SU-DHL-6 (cell line): ENCODE measurements around the gene CFAP65.

Source experiments
- H2AFZ ChIP-seq: fragments of 200-600 bp; sonication (generic); 2 replicates; pipeline ENCODE4 v1.6.1; 2014; ENCODE audit warnings: low read depth, mild to moderate bottlenecking, moderate library complexity, mixed read lengths, antibody characterized with exemption, low read length; ENCODE audit not compliant: severe bottlenecking
- H3F3A ChIP-seq: fragments of 200-600 bp; shearing (Covaris generic); 2 replicates; pipeline ENCODE4 v1.6.0; 2016; ENCODE audit warnings: antibody characterized with exemption, mild to moderate bottlenecking; ENCODE audit not compliant: insufficient read depth
- H3K27ac ChIP-seq: fragments of 200-600 bp; sonication (generic); 2 replicates; pipeline ENCODE4 v1.5.1; 2016; ENCODE audit warnings: low read depth, mild to moderate bottlenecking, low read length, moderate library complexity, mixed read lengths
- H3K27me3 ChIP-seq: fragments of 200-600 bp; sonication (generic), shearing (Covaris generic); 2 replicates; pipeline ENCODE4 v1.6.0; 2014; ENCODE audit warnings: mild to moderate bottlenecking, low read length
- H3K36me3 ChIP-seq: fragments of 200-600 bp; sonication (generic); 2 replicates; pipeline ENCODE4 v1.6.1; 2014; ENCODE audit warnings: mild to moderate bottlenecking, low read length, mixed read lengths
- H3K4me2 ChIP-seq: fragments of 300-600, 200-600 bp; shearing (Covaris generic), sonication (generic); 2 replicates; pipeline ENCODE4 v1.6.0; 2014; ENCODE audit warnings: low read length, low read depth, mild to moderate bottlenecking; ENCODE audit not compliant: poor library complexity, severe bottlenecking
- H3K4me3 ChIP-seq: fragments of 200-600 bp; sonication (generic); 2 replicates; pipeline ENCODE4 v1.5.1; 2014; ENCODE audit warnings: antibody characterized with exemption, low read length, mild to moderate bottlenecking, mixed read lengths; ENCODE audit not compliant: insufficient read depth, poor library complexity, severe bottlenecking
- H3K79me2 ChIP-seq: fragments of 200-600 bp; sonication (generic); 2 replicates; pipeline ENCODE4 v1.6.1; 2014; ENCODE audit warnings: mild to moderate bottlenecking, low read length, moderate library complexity; ENCODE audit not compliant: insufficient read depth
- H3K9ac ChIP-seq: fragments of 200-600 bp; sonication (generic); 2 replicates; pipeline ENCODE4 v1.7.0; 2014; ENCODE audit warnings: mild to moderate bottlenecking, low read length
- H3K9me2 ChIP-seq: fragments of 200-600 bp; sonication (generic); replicated peaks from 2 replicates; pipeline ENCODE4 v1.6.1; 2014; ENCODE audit warnings: low read length; ENCODE audit not compliant: insufficient read depth
- H3K9me3 ChIP-seq: fragments of 200-600 bp; sonication (generic); 2 replicates; pipeline ENCODE4 v1.6.1; 2014; ENCODE audit warnings: low read length, mixed read lengths; ENCODE audit not compliant: insufficient read depth
- H4K20me1 ChIP-seq: fragments of 200-600 bp; sonication (generic); 2 replicates; pipeline ENCODE4 v1.6.1; 2014; ENCODE audit warnings: low read depth, mild to moderate bottlenecking, antibody characterized with exemption, low read length, moderate library complexity, mixed read lengths
- CTCF ChIP-seq: fragments of 200-600 bp; sonication (generic); IDR thresholded peaks from one replicate; pipeline ENCODE4 v1.5.1; 2017; ENCODE audit warnings: antibody characterized with exemption, mild to moderate bottlenecking, low read length, moderate library complexity; ENCODE audit not compliant: insufficient read depth, poor library complexity, severe bottlenecking
- EZH2phosphoT487 ChIP-seq: fragments of 200-600 bp; sonication (generic), shearing (Covaris generic); conservative IDR thresholded peaks from 2 replicates; pipeline ENCODE4 v1.6.1; 2018; ENCODE audit warnings: mild to moderate bottlenecking, antibody characterized with exemption, low read length, moderate library complexity, mixed read lengths

CFAP65 gene

GRCh38 chr2:218990612-218991011 lies 50.7 kb downstream of the CFAP65 start:
- no peaks in the 10 kb centered on the region for H4K20me1 ChIP-seq
- no peaks in the 10 kb centered on the region for H3K9me2 ChIP-seq
- H3K27me3 ChIP-seq: no peaks in the 10 kb centered on the region
- H3K4me2 ChIP-seq: no peak overlapping the region
- no peak for TF ChIP-seq EZH2phosphoT487
- TF ChIP-seq CTCF: no peak
- no peaks in the 10 kb centered on the region for H3K36me3 ChIP-seq
- H3K79me2 ChIP-seq: no peaks in the 10 kb centered on the region
- no peaks in the 10 kb centered on the region for H3K9me3 ChIP-seq
- no peaks in the 10 kb centered on the region for H3F3A ChIP-seq
- no peak overlapping the region for H3K4me3 ChIP-seq
- H3K9ac ChIP-seq: no peak overlapping the region
- H3K27ac ChIP-seq: no peak overlapping the region
- H2AFZ ChIP-seq: no peak overlapping the region

GRCh38 chr2:218990052-218990451 lies 51.3 kb downstream of the CFAP65 start:
- no peaks in the 10 kb centered on the region for H3K27me3 ChIP-seq
- no peak for TF ChIP-seq EZH2phosphoT487
- no peak for TF ChIP-seq CTCF
- H3K27ac ChIP-seq: no peak overlapping the region
- no peak overlapping the region for H3K4me3 ChIP-seq
- no peaks in the 10 kb centered on the region for H3K79me2 ChIP-seq
- no peaks in the 10 kb centered on the region for H3K9me2 ChIP-seq
- no peaks in the 10 kb centered on the region for H4K20me1 ChIP-seq
- no peaks in the 10 kb centered on the region for H3F3A ChIP-seq
- H2AFZ ChIP-seq: no peak overlapping the region
- H3K9ac ChIP-seq: no peak overlapping the region
- H3K36me3 ChIP-seq: no peaks in the 10 kb centered on the region
- no peaks in the 10 kb centered on the region for H3K9me3 ChIP-seq
- H3K4me2 ChIP-seq: no peak overlapping the region

- no peak overlapping the region for H3K4me3 ChIP-seq
- H3K27ac ChIP-seq: no peak overlapping the region
- no peaks in the 10 kb centered on the region for H3K9me2 ChIP-seq
- no peaks in the 10 kb centered on the region for H3K79me2 ChIP-seq
- H3K4me2 ChIP-seq: no peak overlapping the region
- H3K9ac ChIP-seq: no peak overlapping the region
- H3K27me3 ChIP-seq: no peaks in the 10 kb centered on the region
- no peaks in the 10 kb centered on the region for H3F3A ChIP-seq
- H3K36me3 ChIP-seq: no peaks in the 10 kb centered on the region
- no peaks in the 10 kb centered on the region for H3K9me3 ChIP-seq
- TF ChIP-seq CTCF (no peak), EZH2phosphoT487 (no peak)
- no peak overlapping the region for H2AFZ ChIP-seq
- H4K20me1 ChIP-seq: no peaks in the 10 kb centered on the region
Observed at GRCh38 chr2:218988650-218989049, 52.7 kb downstream of the CFAP65 start.

- Histone ChIP-seq H3F3A (no peaks in the 10 kb centered on the region), H3K27ac (no peak overlapping the region), H3K9ac (no peak overlapping the region), H3K79me2 (no peaks in the 10 kb centered on the region), H3K4me3 (no peak overlapping the region), H3K9me3 (no peaks in the 10 kb centered on the region), H3K36me3 (no peaks in the 10 kb centered on the region), H3K9me2 (no peaks in the 10 kb centered on the region), H4K20me1 (no peaks in the 10 kb centered on the region), H3K4me2 (no peak overlapping the region), H3K27me3 (no peaks in the 10 kb centered on the region), H2AFZ (no peak overlapping the region)
- TF ChIP-seq EZH2phosphoT487 (no peak), CTCF (no peak)
Observed at GRCh38 chr2:218988164-218988563, 53.2 kb downstream of the CFAP65 start.
